Kidney glomerular epithelial cell (primary cell): ENCODE results near the gene CLRN3.
A peak's percentile ranks its signal among the peaks of the same experiment; 100 is the strongest.

Experiments used
- DNase-seq: peaks from one replicate; lab custom pipeline; 2025; lab: John Stamatoyannopoulos, UW

CLRN3 gene

GRCh38 chr10:127874671-127875448 is 17.9 kb downstream of the CLRN3 start:
- DNase-seq: no peak

GRCh38 chr10:127873901-127874470 is 18.8 kb downstream of the CLRN3 start:
- DNase-seq: no peak

- no peak for DNase-seq
Measured at GRCh38 chr10:127872871-127873600, 19.7 kb downstream of the CLRN3 start.

- DNase-seq: no peak
Measured at GRCh38 chr10:127872011-127872761, 20.6 kb downstream of the CLRN3 start.

- no peak for DNase-seq
Measured at GRCh38 chr10:127871631-127872010, 21.1 kb downstream of the CLRN3 start.

GRCh38 chr10:127869329-127869728 is 23.4 kb downstream of the CLRN3 start:
- no peak for DNase-seq

DNA sequence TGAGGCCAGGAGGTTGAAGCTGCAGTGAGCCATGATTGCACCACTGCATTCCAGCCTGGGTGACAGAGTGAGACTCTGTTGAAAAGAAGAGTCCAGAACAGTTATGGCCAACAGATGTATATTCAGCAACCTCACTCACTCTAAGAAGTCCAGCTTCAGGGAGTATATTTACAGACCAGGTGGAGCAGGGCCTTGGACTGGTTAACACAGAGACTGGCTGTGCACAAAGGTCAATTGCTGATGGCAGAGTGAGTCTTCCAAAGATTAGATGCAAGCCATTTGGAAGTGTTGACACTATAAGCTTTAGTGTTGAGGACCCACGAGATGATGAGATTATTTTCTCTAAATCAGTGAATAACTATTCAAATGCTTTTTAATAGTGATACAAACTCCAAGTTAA is 24.9 kb downstream of the CLRN3 start:
- no peak for DNase-seq

GRCh38 chr10:127866276-127867013 is 26.3 kb downstream of the CLRN3 start:
- DNase-seq: no peak

GRCh38 chr10:127863231-127863825 is 29.4 kb downstream of the CLRN3 start:
- DNase-seq: no peak

DNA sequence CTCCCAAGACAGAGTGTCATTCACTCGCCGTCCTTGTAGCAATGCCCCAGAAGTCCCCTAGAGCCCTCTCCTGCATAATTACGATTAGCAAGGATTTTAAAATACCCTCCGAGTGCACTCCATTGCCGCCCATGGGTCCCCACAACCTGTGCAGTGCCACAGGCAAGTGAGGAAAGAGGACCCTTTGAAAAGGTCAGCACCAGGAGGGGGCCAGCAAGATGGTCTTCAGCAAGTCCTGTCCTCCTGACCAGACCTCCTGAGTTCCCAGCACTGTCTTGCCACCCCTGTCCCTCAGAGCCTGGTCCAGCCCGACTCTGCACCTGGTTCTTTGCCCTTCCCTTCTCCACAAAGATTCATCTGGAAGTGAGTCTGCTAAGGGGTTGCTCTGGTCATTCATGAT is 32.1 kb downstream of the CLRN3 start:
- DNase-seq: no peak

- no peak for DNase-seq
Measured at GRCh38 chr10:127855976-127856375, 36.8 kb downstream of the CLRN3 start.

DNA sequence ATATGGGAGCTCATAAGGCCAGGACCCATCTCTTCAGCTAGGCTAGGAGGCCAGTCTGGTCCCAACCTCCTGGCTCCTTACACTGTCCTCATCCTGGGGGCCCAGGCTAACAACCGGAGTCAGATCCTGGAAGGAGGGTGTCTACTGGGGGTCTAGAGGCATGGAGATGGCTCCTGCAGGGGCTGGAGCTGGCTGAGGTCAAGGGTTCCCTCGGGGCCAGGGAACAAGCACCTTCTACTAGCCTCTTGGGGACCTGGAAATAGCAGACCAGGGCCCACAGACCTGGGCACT is 37.2 kb downstream of the CLRN3 start:
- no peak for DNase-seq

DNA sequence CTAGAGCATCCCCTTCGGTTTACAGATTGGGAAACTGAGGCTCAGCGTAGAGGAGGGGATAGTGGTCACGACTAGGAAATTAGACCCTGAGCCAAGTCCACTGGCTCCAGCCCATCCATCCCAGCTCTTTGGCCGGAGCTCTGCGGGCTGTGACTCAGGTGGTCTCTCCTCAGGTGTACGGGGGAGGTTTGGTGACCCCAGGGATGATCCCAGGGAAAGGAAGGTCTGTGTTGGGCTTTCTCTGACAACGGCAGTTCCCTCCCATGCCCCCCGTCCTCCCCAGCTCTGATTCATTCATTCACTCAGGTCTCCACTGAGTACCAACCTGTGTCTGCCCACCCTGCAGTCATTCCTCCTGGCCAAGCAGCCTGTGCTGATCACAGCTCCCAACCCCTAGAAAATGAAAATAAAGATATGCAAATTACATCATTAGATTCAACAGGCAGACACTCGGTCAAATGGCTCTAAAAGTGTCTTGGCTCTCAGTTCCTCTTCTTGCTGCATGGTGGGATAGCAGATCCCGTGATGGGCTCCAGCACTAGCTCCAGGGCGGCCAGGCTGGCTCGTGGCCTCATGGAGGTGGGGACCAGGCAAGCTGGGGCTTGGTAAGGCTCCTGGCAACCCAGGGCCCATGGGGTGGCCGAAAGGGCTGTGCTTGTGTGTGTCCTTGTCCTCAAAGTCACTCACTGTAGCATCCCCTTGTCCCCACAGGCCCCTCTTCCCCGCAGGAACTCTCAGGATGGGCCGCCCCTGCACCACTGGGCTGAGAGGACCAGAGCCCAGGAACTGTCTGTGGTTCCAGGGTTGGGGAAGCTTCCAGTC is 37.8 kb downstream of the CLRN3 start:
- DNase-seq: no peak

GRCh38 chr10:127853868-127854768 is 38.6 kb downstream of the CLRN3 start:
- DNase-seq: peak; percentile 65

GRCh38 chr10:127852456-127852855 is 40.3 kb downstream of the CLRN3 start:
- no peak for DNase-seq

- DNase-seq: no peak
Measured at GRCh38 chr10:127851661-127852194, 41.0 kb downstream of the CLRN3 start.

DNA sequence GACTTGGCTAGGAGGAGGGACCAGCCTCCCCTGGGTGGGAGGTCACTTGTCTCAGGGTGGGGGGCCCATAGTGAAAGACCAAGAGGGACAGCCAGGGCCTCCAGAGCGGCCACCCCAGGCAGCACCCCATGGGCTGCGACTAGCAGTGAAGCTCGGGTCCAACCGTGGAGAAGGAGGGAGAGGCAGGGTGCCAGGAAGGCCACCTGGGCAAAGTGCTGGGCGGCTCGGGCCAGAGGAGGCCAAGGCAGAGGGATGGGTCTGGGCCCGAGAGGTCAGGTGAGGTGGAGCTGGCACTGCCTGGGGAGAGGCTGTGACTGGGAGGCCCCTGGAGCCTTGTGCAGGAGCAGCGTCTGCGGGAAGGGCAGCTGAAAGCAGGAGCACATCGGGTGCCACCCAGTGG is 41.8 kb downstream of the CLRN3 start:
- DNase-seq: no peak

- DNase-seq: no peak
Measured at GRCh38 chr10:127849921-127850320, 42.8 kb downstream of the CLRN3 start.

DNA sequence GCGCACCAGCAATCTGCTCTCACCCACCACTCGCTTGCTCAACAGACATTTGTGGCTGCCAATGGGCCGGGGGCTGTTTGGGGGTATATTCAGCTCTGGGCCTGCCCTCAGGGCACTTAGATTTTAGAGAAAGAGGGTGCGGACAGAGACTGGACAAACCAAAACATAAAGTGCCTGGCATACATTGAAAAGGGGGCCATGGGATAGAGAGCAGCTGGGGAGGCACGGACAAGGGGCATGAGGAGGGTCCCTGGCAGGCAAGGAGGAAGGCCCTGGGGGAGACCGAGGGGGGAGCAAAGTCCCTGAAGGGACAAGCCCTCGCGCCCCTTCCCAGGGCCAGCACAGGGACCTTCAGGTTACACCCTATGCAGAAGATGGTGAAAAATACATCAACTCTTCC is 43.5 kb downstream of the CLRN3 start:
- DNase-seq: no peak
